ENCODE data around the gene EDC4.

DNA sequence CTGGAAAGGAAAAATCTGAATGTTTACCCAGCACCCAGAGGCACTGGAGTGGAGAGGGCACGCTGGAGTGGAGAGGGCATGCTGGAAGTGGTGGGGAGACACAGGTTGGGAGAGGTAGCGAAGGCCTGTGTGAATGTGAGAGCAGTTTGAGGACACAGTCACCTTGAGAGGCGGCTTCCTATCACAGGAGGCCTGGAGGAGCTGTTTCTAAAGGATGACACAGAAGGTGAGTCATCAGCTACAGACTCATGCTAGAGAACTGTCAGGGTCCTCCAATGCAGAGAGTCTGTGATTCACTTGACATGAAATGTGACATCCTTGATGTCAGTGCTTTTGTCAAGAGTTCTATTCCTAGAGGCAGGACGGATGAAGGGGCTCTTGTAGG is 45.0 kb downstream of the EDC4 start:
- TF ChIP-seq, protein P1, sequence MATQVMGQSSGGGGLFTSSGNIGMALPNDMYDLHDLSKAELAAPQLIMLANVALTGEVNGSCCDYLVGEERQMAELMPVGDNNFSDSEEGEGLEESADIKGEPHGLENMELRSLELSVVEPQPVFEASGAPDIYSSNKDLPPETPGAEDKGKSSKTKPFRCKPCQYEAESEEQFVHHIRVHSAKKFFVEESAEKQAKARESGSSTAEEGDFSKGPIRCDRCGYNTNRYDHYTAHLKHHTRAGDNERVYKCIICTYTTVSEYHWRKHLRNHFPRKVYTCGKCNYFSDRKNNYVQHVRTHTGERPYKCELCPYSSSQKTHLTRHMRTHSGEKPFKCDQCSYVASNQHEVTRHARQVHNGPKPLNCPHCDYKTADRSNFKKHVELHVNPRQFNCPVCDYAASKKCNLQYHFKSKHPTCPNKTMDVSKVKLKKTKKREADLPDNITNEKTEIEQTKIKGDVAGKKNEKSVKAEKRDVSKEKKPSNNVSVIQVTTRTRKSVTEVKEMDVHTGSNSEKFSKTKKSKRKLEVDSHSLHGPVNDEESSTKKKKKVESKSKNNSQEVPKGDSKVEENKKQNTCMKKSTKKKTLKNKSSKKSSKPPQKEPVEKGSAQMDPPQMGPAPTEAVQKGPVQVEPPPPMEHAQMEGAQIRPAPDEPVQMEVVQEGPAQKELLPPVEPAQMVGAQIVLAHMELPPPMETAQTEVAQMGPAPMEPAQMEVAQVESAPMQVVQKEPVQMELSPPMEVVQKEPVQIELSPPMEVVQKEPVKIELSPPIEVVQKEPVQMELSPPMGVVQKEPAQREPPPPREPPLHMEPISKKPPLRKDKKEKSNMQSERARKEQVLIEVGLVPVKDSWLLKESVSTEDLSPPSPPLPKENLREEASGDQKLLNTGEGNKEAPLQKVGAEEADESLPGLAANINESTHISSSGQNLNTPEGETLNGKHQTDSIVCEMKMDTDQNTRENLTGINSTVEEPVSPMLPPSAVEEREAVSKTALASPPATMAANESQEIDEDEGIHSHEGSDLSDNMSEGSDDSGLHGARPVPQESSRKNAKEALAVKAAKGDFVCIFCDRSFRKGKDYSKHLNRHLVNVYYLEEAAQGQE (IDR thresholded peaks at IDR 0.05) = no peak
- TF ChIP-seq, protein P2, sequence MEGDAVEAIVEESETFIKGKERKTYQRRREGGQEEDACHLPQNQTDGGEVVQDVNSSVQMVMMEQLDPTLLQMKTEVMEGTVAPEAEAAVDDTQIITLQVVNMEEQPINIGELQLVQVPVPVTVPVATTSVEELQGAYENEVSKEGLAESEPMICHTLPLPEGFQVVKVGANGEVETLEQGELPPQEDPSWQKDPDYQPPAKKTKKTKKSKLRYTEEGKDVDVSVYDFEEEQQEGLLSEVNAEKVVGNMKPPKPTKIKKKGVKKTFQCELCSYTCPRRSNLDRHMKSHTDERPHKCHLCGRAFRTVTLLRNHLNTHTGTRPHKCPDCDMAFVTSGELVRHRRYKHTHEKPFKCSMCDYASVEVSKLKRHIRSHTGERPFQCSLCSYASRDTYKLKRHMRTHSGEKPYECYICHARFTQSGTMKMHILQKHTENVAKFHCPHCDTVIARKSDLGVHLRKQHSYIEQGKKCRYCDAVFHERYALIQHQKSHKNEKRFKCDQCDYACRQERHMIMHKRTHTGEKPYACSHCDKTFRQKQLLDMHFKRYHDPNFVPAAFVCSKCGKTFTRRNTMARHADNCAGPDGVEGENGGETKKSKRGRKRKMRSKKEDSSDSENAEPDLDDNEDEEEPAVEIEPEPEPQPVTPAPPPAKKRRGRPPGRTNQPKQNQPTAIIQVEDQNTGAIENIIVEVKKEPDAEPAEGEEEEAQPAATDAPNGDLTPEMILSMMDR (IDR thresholded peaks at IDR 0.05) = no peak
- TF ChIP-seq RAD21 (conservative IDR thresholded peaks at IDR 0.05 in 1 of 2, IDR thresholded peaks at IDR 0.05 in 1 of 2) (no peak), POLR2A (IDR thresholded peaks at IDR 0.05; ENCODE audit: low read length) (no peak)

All from A549 (cell line).